Testis (tissue), 3 donors: ENCODE measurements around the gene GNAS-AS1. TPM values are rescaled to one million over a fixed set of nuclear protein-coding genes. Genes with fewer than 3 reads are reported as not detected.

Source experiments
- DNase-seq: peaks from one replicate; pipeline ENCODE4 v3.0.0-alpha.2; 2019
- H3K27ac ChIP-seq, 2 donors: fragments of 200-600 bp; sonication (generic); one replicate each; pipeline ENCODE4 v1.5.1; 2019
- H3K27me3 ChIP-seq: fragments of 200-600 bp; sonication (generic); one replicate; pipeline ENCODE4 v1.5.1; 2019
- H3K36me3 ChIP-seq: fragments of 200-600 bp; sonication (generic); one replicate; pipeline ENCODE4 v1.5.1; 2017; ENCODE audit warnings: low read depth; ENCODE audit errors: missing control alignments
- H3K4me1 ChIP-seq: fragments of 200-600 bp; sonication (generic); one replicate; pipeline ENCODE4 v1.5.1; 2019
- H3K4me3 ChIP-seq, 2 donors: fragments of 200-600 bp; sonication (generic); one replicate each; pipeline ENCODE4 v1.5.1; 2017 to 2019
- H3K9me3 ChIP-seq: fragments of 200-600 bp; sonication (generic); one replicate; pipeline ENCODE4 v1.5.1; 2017
- POLR2A ChIP-seq: fragments of 450-650 bp; IDR thresholded peaks from one replicate; pipeline ENCODE4 v1.6.1; 2017; ENCODE audit warnings: antibody characterized with exemption, mild to moderate bottlenecking, moderate library complexity
- WGBS, 2 donors: methylation state at CpG; one replicate each; pipeline ENCODE4 v1.1.5; 2018; 5-methylcytosine and 5-hydroxymethylcytosine counted together
- intact Hi-C: fragments of 100-400 bp; cut with DNase I; formaldehyde crosslinking; loops from one replicate; pipeline ENCODE4 v1.15.1; 2023; ENCODE audit warnings: low total_unique reads
- polyA plus RNA-seq: library from polyadenylated mRNA; stranded (reverse); fragments of 350-450 nt; fragmentation: Illumina TruSeq; extraction: RNeasy Lipid Tissue Mini Kit (QIAGEN cat#74804); gene quantifications from one replicate; pipeline ENCODE4 v1.2.3, GENCODE V29; 2014; ENCODE audit warnings: low read depth, low replicate concordance; ENCODE audit not compliant: insufficient read depth
- total RNA-seq, 2 donors: library from RNA; depleted of rRNA; stranded (reverse); fragments of >200 nt; gene quantifications; one replicate each; pipeline ENCODE4 v1.2.3, GENCODE V29; 2016
- TF ChIP-seq, protein P1 (sequence below), 3 experiments: fragments of 450-650 bp in 2 of 3; fragments of 200-600 bp in 1 of 3; sonication (generic) in 1 of 3; IDR thresholded peaks; one replicate each; pipeline ENCODE4 v1.5.1; 2016 to 2019; ENCODE audit warnings: antibody characterized with exemption in 3 of 3, mild to moderate bottlenecking in 2 of 3, moderate library complexity in 1 of 3

GNAS-AS1 gene
- total and polyA plus RNA-seq, 3 donors from 2014 or later, result 1.1 to 4.4 (median 3.5) TPM

- intact Hi-C loops, result no loop called here
Measured at GRCh38 chr20:58790454-58790853, 60.2 kb downstream of the GNAS-AS1 start.

DNA sequence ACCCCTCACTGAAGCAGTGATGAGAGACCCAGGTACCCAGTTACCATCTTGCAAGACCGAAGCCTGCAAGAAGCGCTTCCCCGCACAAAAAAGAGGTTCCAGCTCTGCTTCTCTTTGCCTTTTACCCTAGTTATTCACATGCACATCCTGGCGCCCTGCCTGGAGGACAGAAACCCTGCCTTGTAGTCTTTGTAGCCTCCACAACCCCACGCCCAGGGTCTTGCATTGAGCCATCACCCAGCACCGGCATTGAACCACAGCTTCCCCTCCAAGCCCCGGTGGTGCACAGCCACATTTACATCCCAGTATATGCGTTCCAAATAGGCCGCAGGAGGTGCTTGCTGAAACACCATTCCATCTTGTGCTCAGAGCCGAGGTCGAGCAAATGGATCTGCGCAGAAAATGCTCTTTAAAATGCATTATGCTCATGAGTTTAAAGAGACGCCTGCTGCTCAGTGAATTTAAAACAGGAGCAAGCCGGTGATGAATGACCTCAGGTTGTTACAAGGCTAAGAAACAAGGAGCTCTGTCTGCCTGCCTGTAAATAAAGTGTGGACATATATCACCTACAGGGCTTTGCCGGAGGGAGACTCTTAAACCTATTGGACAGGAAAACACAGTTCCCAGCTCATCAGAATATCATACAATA lies 61.7 kb downstream of the GNAS-AS1 start:
- no peaks in the 10 kb centered on the region for H3K27me3 ChIP-seq
- H3K9me3 ChIP-seq, result no peaks in the 10 kb centered on the region
- H3K27ac ChIP-seq, result no peak overlapping the region
- no peaks in the 10 kb centered on the region for H3K4me1 ChIP-seq
- DNase-seq, result no peak
- no peak for TF ChIP-seq POLR2A
- TF ChIP-seq, protein P1, sequence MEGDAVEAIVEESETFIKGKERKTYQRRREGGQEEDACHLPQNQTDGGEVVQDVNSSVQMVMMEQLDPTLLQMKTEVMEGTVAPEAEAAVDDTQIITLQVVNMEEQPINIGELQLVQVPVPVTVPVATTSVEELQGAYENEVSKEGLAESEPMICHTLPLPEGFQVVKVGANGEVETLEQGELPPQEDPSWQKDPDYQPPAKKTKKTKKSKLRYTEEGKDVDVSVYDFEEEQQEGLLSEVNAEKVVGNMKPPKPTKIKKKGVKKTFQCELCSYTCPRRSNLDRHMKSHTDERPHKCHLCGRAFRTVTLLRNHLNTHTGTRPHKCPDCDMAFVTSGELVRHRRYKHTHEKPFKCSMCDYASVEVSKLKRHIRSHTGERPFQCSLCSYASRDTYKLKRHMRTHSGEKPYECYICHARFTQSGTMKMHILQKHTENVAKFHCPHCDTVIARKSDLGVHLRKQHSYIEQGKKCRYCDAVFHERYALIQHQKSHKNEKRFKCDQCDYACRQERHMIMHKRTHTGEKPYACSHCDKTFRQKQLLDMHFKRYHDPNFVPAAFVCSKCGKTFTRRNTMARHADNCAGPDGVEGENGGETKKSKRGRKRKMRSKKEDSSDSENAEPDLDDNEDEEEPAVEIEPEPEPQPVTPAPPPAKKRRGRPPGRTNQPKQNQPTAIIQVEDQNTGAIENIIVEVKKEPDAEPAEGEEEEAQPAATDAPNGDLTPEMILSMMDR (IDR thresholded peaks at IDR 0.05), result no peak
- no peak overlapping the region for H3K4me3 ChIP-seq
- H3K36me3 ChIP-seq, result no peaks in the 10 kb centered on the region
- intact Hi-C loops, result no loop called here
- WGBS, 2 donors, result 85% methylated on average over 15 of the region's 15 CpGs

More at GRCh38 chr20:58790454-58790853, 60.2 kb downstream of the GNAS-AS1 start:
- no peak for TF ChIP-seq POLR2A
- TF ChIP-seq, protein P1 (IDR thresholded peaks at IDR 0.05), result no peak
- WGBS, 2 donors, result 86 to 88% methylated on average over 10 of the region's 10 CpGs
- no peaks in the 10 kb centered on the region for H3K4me1 ChIP-seq
- no peak overlapping the region for H3K27ac ChIP-seq
- DNase-seq, result no peak
- no peaks in the 10 kb centered on the region for H3K9me3 ChIP-seq
- no peaks in the 10 kb centered on the region for H3K27me3 ChIP-seq
- no peaks in the 10 kb centered on the region for H3K36me3 ChIP-seq
- no peak overlapping the region for H3K4me3 ChIP-seq

DNA sequence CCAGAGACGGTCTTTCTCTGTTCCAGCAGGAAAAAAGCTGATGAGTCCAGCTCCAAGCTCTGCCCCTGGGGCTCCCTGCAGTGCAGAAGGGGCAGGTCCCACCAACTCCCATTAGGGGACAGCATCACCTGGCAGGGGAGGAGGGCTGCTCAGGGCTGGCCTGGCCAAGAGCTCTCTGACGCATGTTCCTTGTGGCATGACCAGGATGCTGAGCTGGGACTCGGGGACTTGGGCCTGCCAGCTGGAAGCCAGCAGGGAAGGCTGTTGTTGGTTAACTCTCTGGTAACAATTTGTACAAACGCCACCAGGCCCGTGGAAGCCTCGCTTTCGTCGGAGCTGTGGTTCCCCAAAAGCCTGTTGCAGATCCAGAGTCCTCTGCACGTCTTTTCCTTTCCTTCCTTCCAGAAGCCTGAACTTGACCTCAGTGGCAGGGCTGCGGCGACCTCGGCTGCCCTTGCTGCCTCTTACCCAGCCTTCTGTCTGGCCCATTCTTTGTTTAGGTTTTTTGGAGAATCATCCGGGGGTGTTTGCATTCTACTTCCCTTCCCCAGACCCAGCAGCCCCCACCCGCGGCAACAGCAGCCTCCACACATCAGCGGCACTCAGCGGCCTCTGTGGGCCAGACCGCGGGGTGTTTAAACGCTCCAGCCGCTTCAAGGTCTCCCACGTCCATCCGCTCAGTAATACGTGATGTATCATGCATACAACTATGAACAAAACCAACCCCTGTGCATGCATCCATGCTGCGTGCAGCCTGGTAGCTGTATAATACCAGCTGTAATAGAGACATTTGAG lies 63.3 kb downstream of the GNAS-AS1 start:
- no peaks in the 10 kb centered on the region for H3K27me3 ChIP-seq
- WGBS, 2 donors, result 83% methylated on average over 25 of the region's 25 CpGs
- TF ChIP-seq, protein P1 (IDR thresholded peaks at IDR 0.05), result no peak
- no peak for TF ChIP-seq POLR2A
- no peak overlapping the region for H3K4me3 ChIP-seq
- no peaks in the 10 kb centered on the region for H3K4me1 ChIP-seq
- no peaks in the 10 kb centered on the region for H3K9me3 ChIP-seq
- no peaks in the 10 kb centered on the region for H3K36me3 ChIP-seq
- no peak for DNase-seq
- no peak overlapping the region for H3K27ac ChIP-seq
- intact Hi-C loops, result no loop called here

DNA sequence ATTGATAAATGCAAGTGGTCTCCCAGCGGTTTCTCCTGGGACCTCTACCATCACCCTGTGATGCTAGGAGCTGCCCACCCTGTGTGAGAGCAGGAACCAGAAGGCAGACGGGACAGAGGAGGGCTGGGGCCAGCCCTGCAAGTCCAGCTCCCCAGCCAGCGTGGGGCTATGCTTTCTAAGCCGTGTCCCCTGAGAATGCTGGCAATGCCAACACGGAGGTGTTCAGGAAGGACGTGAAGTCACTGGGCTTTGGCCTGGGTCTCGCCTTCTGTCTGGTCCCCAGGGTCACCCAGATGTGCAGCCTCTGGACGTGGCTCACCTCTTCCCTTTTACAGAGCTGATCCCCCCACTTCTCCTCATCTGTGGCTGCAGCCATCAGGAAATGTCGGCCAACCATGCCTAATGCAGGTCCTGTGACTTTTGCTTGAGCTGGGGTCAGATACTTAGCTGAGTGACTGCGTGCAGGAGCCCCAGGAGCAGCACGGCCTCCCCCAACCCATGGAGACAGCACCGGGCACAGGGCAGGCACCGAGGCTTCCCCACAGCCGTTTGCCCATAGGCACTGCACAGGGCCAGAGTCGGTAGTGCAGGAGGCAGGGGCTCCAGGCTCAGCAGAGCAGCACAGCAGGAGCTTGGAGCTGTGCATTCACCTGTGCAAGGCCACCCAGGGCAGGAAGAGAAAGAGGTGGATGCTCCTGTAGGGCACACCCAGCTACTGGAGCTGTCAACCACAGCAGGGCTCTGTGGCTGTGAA lies 66.2 kb downstream of the GNAS-AS1 start:
- H3K9me3 ChIP-seq, result no peaks in the 10 kb centered on the region
- 47 to 90% methylated on average over 3 to 15 of the region's 15 CpGs for WGBS, 2 donors
- DNase-seq, result no peak
- TF ChIP-seq POLR2A, result no peak
- TF ChIP-seq, protein P1 (IDR thresholded peaks at IDR 0.05), result no peak
- H3K4me1 ChIP-seq, result peaks cover 3% of the 10 kb centered on the region
- intact Hi-C loops, result no loop called here
- H3K27me3 ChIP-seq, result no peaks in the 10 kb centered on the region
- H3K4me3 ChIP-seq, result no peak overlapping the region
- H3K36me3 ChIP-seq, result no peaks in the 10 kb centered on the region
- H3K27ac ChIP-seq, result no peak overlapping the region
